DMS53 treated with DMSO at 0.1 percent for 48 hours (cell line): ENCODE results near the gene NR1D1.
A peak's percentile ranks its signal among the peaks of the same experiment; 100 is the strongest.

Experiments used
- DNase-seq: peaks from one replicate; lab custom pipeline; 2025; ENCODE audit not compliant: unreplicated experiment; lab: John Stamatoyannopoulos, UW

Gene NR1D1

DNA sequence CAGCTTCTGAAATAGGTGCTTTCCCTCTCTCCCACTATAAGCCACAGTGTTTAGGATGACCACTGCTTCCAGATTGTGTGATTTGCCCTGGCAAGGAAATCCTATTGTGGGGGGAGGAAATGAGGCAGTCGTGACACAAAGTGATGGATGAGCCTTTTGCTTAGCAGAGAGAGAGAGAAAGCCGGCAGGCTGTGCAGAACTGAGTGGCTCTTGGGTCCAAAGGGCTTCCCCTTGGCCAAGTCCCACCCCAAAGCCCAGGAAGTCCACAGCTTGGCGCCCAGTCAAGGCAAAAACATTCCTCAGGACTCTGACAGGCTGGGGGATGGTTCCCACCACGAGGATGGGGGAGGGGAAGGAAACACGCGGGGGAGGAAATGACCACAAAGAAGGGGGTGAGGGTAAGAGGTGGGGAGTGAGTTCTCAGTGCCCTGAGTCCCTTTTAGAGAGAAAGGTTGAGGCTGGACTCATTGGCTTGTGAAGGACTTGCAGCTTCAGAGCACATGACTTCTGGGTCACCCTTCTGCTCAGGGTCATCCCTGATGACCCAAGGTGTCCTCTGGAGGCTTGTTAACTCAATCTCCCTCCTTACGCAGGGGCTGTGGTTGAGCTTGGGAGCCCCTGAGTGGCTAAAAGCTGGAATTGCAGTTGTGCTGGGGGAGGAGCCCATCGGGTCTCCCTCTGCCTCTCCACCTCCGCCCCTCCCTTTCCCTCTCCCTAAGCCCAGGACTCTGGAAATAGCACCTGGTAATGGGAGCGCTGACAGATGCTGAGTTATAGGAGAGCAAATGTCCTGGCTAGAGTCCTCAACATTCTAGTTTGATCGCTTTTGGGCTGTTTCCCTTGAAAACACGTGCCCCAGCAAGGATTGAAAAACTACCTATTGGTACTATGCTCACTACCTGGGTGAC is 11.1 kb upstream of the NR1D1 start:
- DNase-seq = peak; percentile 84

DNA sequence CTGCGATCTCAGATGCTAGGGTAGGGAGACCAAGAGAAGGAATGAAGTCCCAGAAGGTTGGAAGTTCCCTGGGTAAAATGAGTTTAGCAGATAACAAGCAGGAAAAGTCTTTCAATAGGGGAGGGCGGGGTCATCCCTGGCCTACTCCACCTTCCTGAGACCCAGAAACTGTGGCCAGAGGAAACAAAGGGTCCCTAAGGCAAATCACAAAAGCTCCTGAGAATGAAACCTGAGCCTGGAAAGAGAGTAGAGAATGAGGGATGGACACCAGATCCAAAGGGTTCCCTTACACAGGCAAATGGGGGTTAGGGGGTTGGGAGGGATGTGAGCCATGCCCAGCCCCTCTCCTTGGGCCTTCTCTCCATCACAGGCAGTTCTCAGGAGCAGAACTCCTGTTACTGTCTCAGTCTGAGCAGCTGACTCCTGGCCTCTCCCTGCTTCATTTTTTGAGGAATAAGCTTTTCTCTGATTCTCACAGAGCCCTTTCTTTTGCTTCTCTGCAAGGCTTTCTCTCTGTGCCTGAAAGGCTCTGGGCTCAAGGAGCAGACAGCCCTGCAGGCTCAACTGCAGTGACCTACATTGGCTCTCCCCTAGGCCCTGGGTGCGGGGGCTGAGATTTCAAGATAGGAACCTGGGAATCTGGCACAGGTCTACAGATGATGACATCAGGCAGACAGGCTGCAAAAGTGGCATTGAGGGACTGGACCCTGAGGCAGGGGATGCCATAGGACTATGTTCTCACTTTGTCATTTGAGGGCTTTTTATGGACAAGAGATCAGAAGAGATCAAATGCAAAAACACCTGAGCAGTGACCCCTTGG is 9.8 kb upstream of the NR1D1 start:
- no peak for DNase-seq

DNA sequence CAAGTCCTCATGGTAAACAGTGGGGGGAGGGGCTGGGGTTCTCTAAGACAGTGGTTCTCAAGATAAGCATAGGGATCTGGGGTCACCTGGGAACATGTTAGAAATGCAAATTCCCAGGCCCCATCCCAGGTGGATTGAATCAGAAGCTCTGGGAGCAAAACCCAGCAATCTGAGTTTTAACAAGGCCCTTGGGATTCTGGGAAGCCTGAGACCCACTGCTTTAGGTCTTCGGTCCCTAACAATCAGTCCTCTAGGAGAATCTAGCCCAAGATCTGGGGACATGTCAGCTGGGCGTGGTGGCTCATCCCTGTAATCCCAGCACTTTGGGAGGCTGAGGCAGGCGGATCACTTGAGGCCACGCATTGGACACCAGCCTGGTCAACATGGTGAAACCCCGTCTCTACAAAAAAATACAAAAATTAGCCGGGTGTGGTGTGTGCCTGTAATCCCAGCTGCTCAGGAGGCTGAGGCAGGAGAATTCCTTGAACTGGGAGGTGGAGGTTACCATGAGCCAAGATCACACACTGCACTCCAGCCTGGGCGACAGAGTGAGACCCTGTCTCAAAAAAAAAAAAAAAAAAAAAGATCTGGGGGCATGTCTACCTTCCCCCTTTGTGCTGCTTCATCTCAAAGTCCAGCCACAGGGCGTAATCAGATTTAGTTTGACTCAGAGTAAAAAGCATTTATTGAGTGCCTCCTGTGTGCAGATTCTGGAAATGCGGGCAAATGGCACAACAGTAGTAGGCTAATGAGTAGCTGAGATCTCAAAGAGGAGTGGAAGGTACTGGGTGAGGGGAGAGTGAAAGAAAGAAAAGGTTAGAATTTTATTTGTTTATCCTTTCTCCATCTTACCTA is 8.8 kb upstream of the NR1D1 start:
- no peak for DNase-seq

DNA sequence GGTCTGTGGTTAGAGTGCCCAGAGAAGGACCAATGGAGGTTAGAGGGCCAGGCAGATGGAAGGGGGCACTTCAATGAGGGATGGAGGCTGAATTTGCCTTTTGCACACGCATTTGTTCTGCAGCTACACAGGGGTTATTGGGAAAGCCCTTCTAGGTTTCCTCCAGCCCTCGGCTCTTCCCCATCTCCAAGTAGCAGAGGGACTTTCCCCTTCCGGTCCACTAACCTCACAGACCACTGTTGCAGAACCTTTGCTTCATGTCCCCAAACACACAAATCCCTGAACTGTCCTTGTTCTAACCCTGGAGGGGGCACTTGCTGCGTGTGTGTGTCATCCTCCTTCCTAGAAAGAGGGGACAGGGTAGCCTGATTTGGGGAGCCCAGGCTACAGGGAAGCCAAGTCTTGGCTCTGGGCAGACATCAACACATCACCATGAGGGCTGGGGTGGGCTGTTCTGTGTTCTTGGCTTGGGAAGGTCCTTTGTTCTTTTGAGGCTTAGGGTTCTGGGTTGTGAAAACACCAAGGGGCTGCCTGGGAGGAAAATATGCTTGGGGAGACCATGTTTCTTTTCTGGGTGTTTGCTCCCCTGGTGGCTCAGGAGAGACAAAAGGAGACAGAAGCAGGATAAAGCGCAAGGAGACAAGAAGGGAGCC is 7.3 kb upstream of the NR1D1 start:
- DNase-seq = no peak

DNA sequence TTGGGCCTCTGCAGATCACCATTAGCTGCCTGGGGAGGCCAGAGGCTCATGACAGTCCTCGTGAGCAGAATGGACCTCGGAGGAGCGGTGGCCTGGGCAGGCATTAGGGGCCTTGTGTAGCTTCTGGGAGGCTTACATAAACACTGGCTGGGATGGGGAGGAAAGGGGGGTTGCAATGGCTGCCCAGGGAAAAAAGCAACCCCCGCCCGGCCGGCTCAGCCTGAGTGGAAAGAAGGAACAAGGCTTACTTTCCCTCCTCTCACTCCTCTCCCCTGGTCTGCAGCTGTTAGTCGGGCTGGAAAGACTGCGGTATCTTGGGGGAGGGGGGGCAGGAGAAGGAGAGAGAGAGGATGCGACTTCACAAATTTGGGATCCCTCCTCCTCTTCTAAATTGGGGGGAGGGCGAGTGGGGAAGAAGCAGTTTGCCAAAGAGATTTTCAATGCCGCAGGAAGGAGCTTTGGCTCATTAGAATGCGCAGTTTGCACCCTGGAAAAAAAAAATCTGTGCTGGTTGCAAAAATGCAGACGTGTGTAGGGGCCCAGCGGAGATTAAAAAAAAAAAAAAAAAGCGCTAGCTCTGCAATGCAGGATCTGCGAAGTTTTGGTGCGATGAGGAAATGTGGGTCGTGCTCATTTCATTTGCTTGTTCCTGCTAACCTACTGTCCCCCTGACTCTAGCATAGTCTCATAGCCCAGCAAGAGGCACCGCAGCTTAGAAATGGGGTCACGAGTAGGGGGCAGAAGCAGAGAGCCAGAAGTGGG is 6.6 kb upstream of the NR1D1 start:
- DNase-seq = no peak

DNA sequence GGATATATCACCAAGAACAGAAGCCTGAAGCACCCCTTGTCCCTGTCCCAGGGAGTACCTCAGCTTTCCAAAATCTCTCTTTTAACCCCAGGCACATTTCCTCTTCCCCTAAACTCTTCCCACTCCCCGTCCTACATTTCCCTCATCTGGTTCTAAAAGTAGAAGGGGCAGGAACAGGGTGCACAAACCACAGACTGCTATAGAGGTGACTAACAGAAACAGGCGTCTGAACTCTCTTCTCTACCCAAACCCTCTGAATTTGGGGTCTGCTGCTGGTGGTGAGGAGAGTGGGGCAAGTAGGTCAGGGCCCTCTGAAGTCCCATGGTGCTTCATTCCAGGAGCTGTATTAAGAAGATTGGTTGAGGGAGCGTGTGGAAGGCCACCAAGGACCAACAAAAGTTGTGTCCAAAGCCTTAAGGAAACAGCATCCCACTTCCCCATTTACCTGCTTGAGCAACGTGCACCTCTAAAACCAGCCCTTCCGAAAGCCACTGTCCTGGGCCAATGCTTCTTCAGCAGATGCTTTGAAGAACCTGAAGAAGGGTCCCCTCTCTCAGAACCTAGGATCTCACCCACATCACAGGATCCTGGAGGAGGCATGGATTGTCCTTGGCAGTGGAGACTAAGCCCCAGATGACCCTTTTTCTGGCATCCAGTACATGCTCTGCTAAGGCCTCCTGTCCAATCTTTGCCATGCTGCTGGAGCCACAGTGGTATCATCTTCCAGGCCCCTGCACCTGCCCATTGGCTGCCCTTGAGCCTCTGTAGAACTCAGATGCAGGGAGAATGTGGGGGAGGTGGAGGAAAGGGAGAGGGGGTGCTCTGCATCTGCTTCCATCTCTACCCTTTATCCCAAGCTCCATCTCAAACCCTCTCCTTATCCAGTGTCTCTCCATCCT is 5.7 kb upstream of the NR1D1 start:
- DNase-seq = no peak

DNA sequence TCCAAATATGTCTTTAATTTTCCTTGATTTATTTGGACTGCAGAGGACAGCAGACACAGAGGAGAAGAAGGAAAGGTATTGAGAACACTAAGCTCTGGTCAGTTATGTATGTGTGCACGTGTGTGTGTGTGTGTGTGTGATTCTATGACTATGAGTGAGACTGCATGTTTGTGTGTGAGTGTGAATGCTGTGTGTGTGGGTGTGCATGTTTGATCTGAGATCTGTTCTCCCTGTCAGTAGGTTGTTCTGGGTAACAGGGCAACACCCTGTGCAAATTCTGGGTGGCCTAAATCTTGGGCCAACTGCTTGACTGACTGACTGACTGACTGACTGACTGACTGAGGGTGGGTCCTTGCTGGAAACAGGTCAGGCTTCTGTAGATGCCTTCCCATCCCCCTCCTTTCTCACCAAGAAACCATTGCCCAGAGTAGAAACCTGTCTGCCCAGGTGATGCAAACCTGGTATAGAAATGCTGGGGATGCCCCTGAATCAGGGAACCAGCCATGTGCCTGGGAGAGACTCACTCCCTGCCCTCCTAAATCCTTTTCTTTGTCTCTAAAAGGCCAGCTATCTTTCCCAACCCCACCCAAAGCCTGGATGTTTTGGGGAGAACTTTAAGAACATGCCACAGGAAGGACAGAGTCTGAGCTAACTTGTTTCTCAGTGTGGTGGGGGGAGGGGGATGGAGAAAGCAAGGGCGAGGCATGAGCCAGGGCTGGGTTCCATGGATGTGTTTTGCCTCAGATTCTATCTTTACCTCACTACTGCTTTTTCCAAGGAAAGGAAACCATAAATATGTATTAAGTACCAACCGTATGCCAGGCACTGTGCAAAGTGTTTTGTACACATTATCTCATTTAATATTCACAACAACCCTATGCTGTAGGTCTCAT is 4.5 kb upstream of the NR1D1 start:
- no peak for DNase-seq

DNA sequence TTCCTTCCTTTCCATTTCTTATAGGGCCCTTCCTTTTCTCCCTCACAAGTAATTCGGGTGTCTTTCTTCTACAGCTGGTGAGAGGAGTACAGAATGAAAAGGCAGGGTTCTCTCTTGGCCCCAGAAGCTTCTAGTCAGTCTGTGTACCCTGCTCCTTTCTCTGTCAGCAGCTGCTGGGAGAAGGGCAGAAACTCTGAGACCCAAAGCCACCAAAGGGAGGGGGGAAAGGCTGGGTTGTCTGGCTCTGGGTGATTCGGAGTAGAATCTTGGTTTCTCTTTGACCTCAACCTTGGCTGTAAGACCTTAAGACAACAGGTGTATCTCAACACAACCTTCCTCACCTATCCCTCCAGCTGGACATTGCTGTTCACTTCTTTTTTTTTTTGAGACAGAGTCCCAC is 3.3 kb upstream of the NR1D1 start:
- no peak for DNase-seq

DNA sequence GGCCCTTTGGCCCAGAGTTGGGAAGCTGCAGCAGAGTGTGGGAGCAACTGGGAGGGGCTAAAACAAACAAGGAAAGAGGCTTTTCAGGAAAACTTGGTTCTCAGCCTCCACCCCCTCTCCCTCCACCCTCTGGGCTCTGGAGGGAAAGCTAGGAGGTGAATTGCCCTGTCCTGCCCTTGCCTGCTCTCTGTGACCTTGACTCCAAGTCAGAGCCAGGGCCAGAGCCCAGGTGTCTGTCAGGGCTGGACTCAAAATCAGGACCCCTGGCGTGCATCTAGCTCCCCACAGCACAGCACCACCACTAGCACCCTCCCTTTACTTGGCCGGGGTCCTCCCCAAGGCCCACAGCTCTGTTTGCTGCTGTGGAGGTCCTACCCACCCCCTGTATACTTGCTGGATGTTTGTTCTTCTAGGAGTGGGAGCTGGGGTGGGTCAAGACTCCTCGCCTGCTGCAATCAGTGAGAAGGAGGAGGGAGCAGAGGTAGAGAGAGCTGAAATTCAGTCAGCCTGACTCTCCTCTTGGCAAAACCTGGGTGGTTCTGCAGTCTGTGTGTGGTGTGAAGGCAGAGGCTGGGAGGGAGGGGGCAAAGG is 2.8 kb upstream of the NR1D1 start:
- no peak for DNase-seq

DNA sequence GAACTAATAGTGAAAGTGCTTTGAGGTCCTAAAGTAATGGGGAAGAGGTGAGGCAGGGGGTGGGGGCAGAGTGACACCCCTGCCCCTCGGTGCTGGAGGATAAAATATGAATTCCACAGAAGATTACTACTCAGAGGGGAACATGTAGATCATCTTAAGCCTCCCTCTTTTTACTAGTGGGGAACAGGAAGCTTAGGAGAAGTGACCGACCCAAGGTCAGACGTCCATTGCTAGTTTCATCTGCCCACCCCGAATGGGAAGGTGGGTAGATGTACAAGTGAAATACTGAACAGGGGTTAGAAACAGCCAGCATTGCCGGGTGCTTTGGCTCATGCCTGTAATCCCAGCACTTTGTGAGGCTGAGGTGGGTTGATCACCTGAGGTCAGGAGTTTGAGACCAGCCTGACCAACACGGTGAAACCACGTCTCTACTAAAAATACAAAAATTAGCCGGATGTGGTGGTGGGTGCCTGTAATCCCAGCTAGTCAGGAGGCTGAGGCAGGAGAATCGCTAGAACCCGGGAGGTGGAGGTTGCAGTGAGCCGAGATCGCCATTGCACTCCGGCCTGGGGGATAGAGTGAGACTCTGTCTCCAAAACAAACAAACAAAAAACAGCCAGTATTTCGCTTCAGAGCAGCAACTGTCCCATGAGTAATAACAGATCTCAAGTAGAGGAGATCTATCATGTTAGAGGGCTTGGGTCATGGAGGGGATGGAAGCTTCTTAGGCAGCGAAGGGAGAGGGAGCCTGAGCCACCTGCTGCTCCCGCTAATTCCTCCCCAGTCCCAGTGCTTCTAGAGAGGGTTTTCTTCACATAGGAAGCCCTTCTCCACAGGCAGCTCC is 1.2 kb upstream of the NR1D1 start:
- no peak for DNase-seq

DNA sequence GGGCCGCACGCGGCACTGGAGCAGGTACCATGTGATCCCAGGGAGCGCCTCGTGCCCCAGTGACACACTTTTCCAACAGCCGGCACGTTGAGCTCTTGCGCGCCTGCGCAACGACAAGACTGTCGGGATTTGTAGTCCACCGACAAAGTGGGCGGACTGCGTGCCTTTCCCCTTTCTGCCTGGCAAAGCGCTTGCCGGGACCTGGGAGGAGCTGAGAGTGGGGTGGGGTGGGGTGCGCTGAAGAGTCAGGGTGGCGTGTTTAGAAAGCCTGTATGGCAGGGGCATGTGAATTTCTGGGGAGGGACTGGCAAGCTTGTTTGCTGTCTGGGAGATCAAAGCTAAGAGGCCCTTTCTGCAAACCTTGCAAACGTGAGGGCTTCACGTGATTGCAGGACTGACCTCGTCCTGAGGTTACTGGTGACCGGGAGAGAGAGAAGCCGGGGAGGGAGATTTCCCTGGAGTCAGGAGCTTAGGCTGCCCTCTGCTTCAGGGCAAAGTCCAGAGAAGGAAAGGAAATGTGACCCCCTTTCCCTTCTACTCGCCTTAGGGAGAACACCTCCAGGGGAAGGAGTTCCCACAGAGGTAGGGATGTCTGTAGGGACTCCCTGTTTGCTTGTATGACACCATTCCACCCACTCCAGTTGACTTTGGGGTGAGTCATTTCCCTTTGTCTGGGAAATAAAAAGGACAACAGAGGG is 429 bp upstream of the NR1D1 start:
- DNase-seq = peak; percentile 88

DNA sequence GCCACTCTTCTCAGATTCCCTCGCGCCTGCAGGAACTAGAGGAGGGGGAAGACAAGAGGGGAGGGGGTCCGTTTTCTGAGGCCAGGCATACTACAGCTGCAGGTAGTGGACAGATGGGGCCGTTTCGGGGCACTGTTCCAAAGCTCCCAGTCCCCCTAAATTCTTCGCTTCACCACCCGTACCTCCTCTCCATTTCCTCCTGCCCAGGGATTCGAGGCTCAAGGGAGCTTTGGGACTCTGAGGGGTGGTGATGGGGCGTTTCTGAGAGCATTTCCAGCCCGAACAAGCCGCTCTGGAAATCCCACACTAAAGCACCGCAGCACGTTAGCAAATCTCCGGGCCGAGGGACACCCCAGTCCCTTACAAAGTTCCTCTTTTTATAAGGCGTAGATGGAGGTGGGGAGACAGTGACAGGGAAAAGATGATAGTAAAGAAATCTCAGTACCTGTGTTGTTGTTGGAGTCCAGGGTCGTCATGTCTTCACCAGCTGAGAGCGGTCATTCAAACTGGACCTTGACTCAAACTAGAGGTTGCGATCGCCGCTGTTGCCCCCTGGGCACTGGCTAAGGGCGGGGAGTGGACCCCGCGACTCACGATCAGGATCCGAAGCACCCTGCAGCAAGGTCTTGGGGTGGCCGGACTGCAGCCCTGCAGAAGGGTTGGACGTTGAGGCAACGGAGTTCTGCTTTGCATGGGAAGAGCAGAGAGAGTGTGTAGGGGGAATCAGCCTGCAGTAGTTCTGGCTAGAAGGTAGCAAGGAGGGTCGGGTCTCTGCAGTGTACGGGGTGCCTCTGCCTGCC is 570 bp downstream of the NR1D1 start:
- DNase-seq = no peak

DNA sequence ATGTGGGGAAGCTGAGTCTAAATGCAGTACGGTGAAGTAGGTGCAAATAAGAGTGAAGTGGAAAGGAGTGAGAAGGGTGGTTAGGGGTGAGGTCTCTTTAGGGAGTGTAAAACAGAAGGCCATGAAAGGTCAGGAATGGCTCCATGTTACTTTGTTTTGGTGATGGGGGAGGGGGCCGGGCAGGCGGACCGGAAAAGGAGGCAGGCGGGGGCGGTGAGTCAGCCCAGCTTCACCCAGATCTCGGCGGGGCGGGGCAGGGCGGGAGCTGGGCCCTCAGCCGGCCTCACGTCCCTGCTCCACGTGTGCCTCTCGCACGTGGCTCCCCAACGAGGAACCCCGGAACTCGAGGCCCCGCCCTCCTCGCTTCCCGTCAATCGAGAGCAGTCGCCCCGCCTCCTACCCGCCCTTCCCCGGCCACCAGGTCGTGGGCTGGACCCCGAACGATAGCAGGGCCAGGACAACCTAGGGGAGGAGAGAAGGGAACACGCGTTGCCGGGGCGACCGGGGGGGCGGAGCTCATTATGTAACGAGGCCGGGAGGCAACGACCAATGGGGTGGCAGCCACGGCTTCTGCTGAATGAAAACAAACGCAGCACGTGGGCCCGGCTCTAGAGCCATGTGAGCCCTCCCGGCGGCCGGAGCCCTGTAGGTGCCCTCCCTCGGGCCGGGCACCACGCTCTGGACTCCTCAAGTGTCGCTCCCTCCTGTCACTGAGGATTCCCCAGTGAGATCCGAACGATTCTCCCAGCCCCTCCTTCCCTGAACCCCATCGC is 1.4 kb downstream of the NR1D1 start:
- DNase-seq = peak; percentile 86
